SK-N-SH treated with all-trans-retinoic acid at 6 μM for 48 hours (cell line): Measurements from ENCODE around the gene MOCS2.
A peak's percentile ranks its signal among the peaks of the same experiment; 100 is the strongest.

Experiments used
- ATAC-seq: fragments of 200-7000 bp; cut with Tn5 transposase; 3 replicates; pipeline ENCODE4 v1.9.1; 2020; ENCODE audit warnings: mild to moderate bottlenecking, moderate library complexity
- ARNTL ChIP-seq: fragments of 450-650 bp; formaldehyde crosslinking; IDR thresholded peaks from 2 replicates; pipeline ENCODE4 v1.5.0; 2020; ENCODE audit warnings: low read depth, mild to moderate bottlenecking, moderate library complexity, borderline replicate concordance
- BACH2 ChIP-seq: fragments of 250-450 bp; sonication (Bioruptor Pico); IDR thresholded peaks from 2 replicates; pipeline ENCODE4 v1.9.0; 2021; ENCODE audit warnings: mild to moderate bottlenecking, borderline replicate concordance
- CREB5 ChIP-seq: fragments of 250-450 bp; sonication (Bioruptor Pico); IDR thresholded peaks from 2 replicates; pipeline ENCODE4 v1.5.1; 2020; ENCODE audit warnings: low read depth, mild to moderate bottlenecking, moderate library complexity
- CSDC2 ChIP-seq: fragments of 250-450 bp; sonication (Bioruptor Pico); IDR thresholded peaks from 2 replicates; pipeline ENCODE4 v1.5.0; 2020; ENCODE audit warnings: mild to moderate bottlenecking, moderate library complexity
- CSRNP3 ChIP-seq: fragments of 250-450 bp; sonication (Bioruptor Pico); IDR thresholded peaks from 2 replicates; pipeline ENCODE4 v1.5.1; 2021; ENCODE audit warnings: mild to moderate bottlenecking, moderate library complexity
- ESRRG ChIP-seq: fragments of 250-450 bp; sonication (Bioruptor Pico); IDR thresholded peaks from 2 replicates; pipeline ENCODE4 v1.6.1; 2021; ENCODE audit warnings: mild to moderate bottlenecking
- GLIS3 ChIP-seq: fragments of 250-450 bp; sonication (Bioruptor Pico); IDR thresholded peaks from 2 replicates; pipeline ENCODE4 v1.5.0; 2020; ENCODE audit warnings: mild to moderate bottlenecking, moderate library complexity
- ISL1 ChIP-seq: fragments of 250-450 bp; sonication (Bioruptor Pico); IDR thresholded peaks from 2 replicates; pipeline ENCODE4 v2.1.2; 2022; ENCODE audit warnings: mild to moderate bottlenecking, moderate library complexity
- OSR1 ChIP-seq: fragments of 250-450 bp; sonication (Bioruptor Pico); IDR thresholded peaks from 2 replicates; pipeline ENCODE4 v1.8.0; 2022; ENCODE audit warnings: moderate library complexity, mild to moderate bottlenecking, inconsistent platforms
- PATZ1 ChIP-seq: fragments of 250-450 bp; sonication (Bioruptor Pico); IDR thresholded peaks from 2 replicates; pipeline ENCODE4 v1.8.0; 2020; ENCODE audit warnings: mild to moderate bottlenecking, moderate library complexity, borderline replicate concordance
- PPARA ChIP-seq: fragments of 250-450 bp; sonication (Bioruptor Pico); IDR thresholded peaks from 2 replicates; pipeline ENCODE4 v1.5.0; 2020; ENCODE audit warnings: mild to moderate bottlenecking, borderline replicate concordance
- RARB ChIP-seq: fragments of 250-450 bp; sonication (Bioruptor Pico); IDR thresholded peaks from 2 replicates; pipeline ENCODE4 v1.8.0; 2021; ENCODE audit warnings: mild to moderate bottlenecking, moderate library complexity
- SNAI2 ChIP-seq: fragments of 250-450 bp; sonication (Bioruptor Pico); IDR thresholded peaks from 2 replicates; pipeline ENCODE4 v1.5.0; 2020; ENCODE audit warnings: mild to moderate bottlenecking, moderate library complexity
- TCF4 ChIP-seq: fragments of 250-450 bp; sonication (Bioruptor Pico); IDR thresholded peaks from 2 replicates; pipeline ENCODE4 v1.8.0; 2021; ENCODE audit warnings: mild to moderate bottlenecking, moderate library complexity, borderline replicate concordance
- TOX ChIP-seq: fragments of 250-450 bp; sonication (Bioruptor Pico); IDR thresholded peaks from 2 replicates; pipeline ENCODE4 v1.8.0; 2021; ENCODE audit warnings: mild to moderate bottlenecking, moderate library complexity, borderline replicate concordance
- TSHZ2 ChIP-seq: fragments of 250-450 bp; sonication (Bioruptor Pico); IDR thresholded peaks from 2 replicates; pipeline ENCODE4 v1.5.0; 2020; ENCODE audit warnings: mild to moderate bottlenecking, moderate library complexity
- ZC3H10 ChIP-seq: fragments of 250-450 bp; sonication (Bioruptor Pico); IDR thresholded peaks from 2 replicates; pipeline ENCODE4 v1.5.1; 2021; ENCODE audit warnings: mild to moderate bottlenecking, moderate library complexity
- ZFP3 ChIP-seq: fragments of 250-450 bp; sonication (Bioruptor Pico); IDR thresholded peaks from 2 replicates; pipeline ENCODE4 v1.5.0; 2020; ENCODE audit warnings: mild to moderate bottlenecking, moderate library complexity
- ZFP30 ChIP-seq: fragments of 450-650 bp; formaldehyde crosslinking; IDR thresholded peaks from 2 replicates; pipeline ENCODE4 v1.5.0; 2022; ENCODE audit warnings: mild to moderate bottlenecking, moderate library complexity
- ZNF565 ChIP-seq: fragments of 450-650 bp; formaldehyde crosslinking; conservative IDR thresholded peaks from 2 replicates; pipeline ENCODE4 v1.5.0; 2020; ENCODE audit warnings: low read depth, mild to moderate bottlenecking, moderate library complexity
- ZNF70 ChIP-seq: fragments of 450-650 bp; formaldehyde crosslinking; IDR thresholded peaks from 2 replicates; pipeline ENCODE4 v1.5.0; 2020; ENCODE audit warnings: mild to moderate bottlenecking, moderate library complexity
- ZNF8 ChIP-seq: fragments of 450-650 bp; formaldehyde crosslinking; IDR thresholded peaks from 2 replicates; pipeline ENCODE4 v1.5.0; 2020; ENCODE audit warnings: mild to moderate bottlenecking, moderate library complexity

The MOCS2 gene

GRCh38 chr5:53095217-53095616 lies 14.3 kb downstream of the MOCS2 start:
- ATAC-seq = no peak
- no peak for TF ChIP-seq SNAI2 (CRISPR knock-in tag)
- no peak for TF ChIP-seq PATZ1 (CRISPR knock-in tag)
- TF ChIP-seq ESRRG = no peak
- TF ChIP-seq ARNTL (CRISPR knock-in tag) = no peak
- TF ChIP-seq GLIS3 = no peak
- TF ChIP-seq OSR1 (CRISPR knock-in tag) = no peak
- no peak for TF ChIP-seq BACH2 (CRISPR knock-in tag)

- no peak for ATAC-seq
- TF ChIP-seq ZNF565 (CRISPR knock-in tag) (no peak), GLIS3 (no peak), ZNF8 (CRISPR knock-in tag) (no peak), TOX (CRISPR knock-in tag) (no peak), BACH2 (CRISPR knock-in tag) (no peak), PATZ1 (CRISPR knock-in tag) (no peak), CSDC2 (no peak), RARB (CRISPR knock-in tag) (no peak), ISL1 (CRISPR knock-in tag) (no peak), SNAI2 (CRISPR knock-in tag) (no peak), TCF4 (CRISPR knock-in tag) (no peak), CSRNP3 (CRISPR knock-in tag) (no peak), ZNF70 (CRISPR knock-in tag) (no peak), PPARA (CRISPR knock-in tag) (no peak), CREB5 (CRISPR knock-in tag) (no peak), ZFP30 (CRISPR knock-in tag) (no peak), ARNTL (CRISPR knock-in tag) (no peak), ESRRG (no peak), TSHZ2 (CRISPR knock-in tag) (no peak)
Measured at GRCh38 chr5:53092242-53092641, 17.3 kb downstream of the MOCS2 start.

- peak; percentile 62 for ATAC-seq
Measured at GRCh38 chr5:53091289-53091688, 18.3 kb downstream of the MOCS2 start.

More at GRCh38 chr5:53091289-53091688, 18.3 kb downstream of the MOCS2 start:
- TF ChIP-seq CREB5 (CRISPR knock-in tag) (no peak), ZFP3 (CRISPR knock-in tag) (no peak), RARB (CRISPR knock-in tag) (no peak), ZNF565 (CRISPR knock-in tag) (no peak), ZNF70 (CRISPR knock-in tag) (no peak), ZNF8 (CRISPR knock-in tag) (no peak), PATZ1 (CRISPR knock-in tag) (no peak), ARNTL (CRISPR knock-in tag) (no peak), SNAI2 (CRISPR knock-in tag) (no peak), BACH2 (CRISPR knock-in tag) (no peak), GLIS3 (no peak), ZC3H10 (CRISPR knock-in tag) (no peak), OSR1 (CRISPR knock-in tag) (no peak), TOX (CRISPR knock-in tag) (no peak)
